Prostate gland (tissue), 2 donors: ENCODE measurements around the gene KRTAP20-2.

ENCODE experiments used
- CTCF ChIP-seq, 4 experiments: fragments of 200-600 bp in 2 of 4; fragments of 450-650 bp in 2 of 4; sonication (generic) in 2 of 4; IDR thresholded peaks; 1 replicate in 3 of 4; 2 replicates in 1 of 4; pipeline ENCODE4 v1.5.1; 2016 to 2019; ENCODE audit warnings: antibody characterized with exemption in 4 of 4, mild to moderate bottlenecking in 2 of 4, moderate library complexity in 2 of 4
- POLR2A ChIP-seq: fragments of 450-650 bp; IDR thresholded peaks from one replicate; pipeline ENCODE4 v1.6.1; 2016; ENCODE audit warnings: antibody characterized with exemption, mild to moderate bottlenecking
- POLR2AphosphoS5 ChIP-seq: sonication (generic); formaldehyde crosslinking; IDR thresholded peaks from one replicate; pipeline ENCODE4 v1.6.1; 2017; ENCODE audit warnings: antibody characterized with exemption

- TF ChIP-seq POLR2A: no peak
- TF ChIP-seq CTCF (IDR thresholded peaks at IDR 0.05): no peak
- no peak for TF ChIP-seq POLR2AphosphoS5
Measured at GRCh38 chr21:30668776-30669175, 33.8 kb downstream of the KRTAP20-2 start.
